OCI-LY3 (cell line): ENCODE results near the gene FNDC11.
A peak's percentile ranks its signal among the peaks of the same experiment; 100 is the strongest.

ENCODE experiments used
- H2AFZ ChIP-seq: fragments of 200-600, 300-600 bp; shearing (Covaris generic); 2 replicates; pipeline ENCODE4 v1.6.0; 2014; ENCODE audit warnings: antibody characterized with exemption, low read depth, low read length
- H3K27ac ChIP-seq: fragments of 200-600, 300-600 bp; sonication (generic); 2 replicates; pipeline ENCODE4 v1.5.1; 2014; ENCODE audit warnings: mild to moderate bottlenecking, low read length, moderate library complexity, mixed read lengths
- H3K27me3 ChIP-seq: fragments of 200-600, 300-600 bp; sonication (generic); 2 replicates; pipeline ENCODE4 v1.6.1; 2014; ENCODE audit warnings: low read depth, low read length, mixed read lengths
- H3K36me3 ChIP-seq: fragments of 200-600, 300-600 bp; sonication (generic); replicated peaks from 2 replicates; pipeline ENCODE3; 2014; ENCODE audit warnings: low read depth, low read length, mixed read lengths
- H3K4me1 ChIP-seq: fragments of 300-600, 200-600 bp; sonication (generic); 2 replicates; pipeline ENCODE4 v1.6.1; 2014; ENCODE audit warnings: low read length, mixed read lengths
- H3K4me2 ChIP-seq: fragments of 200-600, 300-600 bp; sonication (generic); 2 replicates; pipeline ENCODE4 v1.6.1; 2014; ENCODE audit warnings: low read length, mixed read lengths
- H3K4me3 ChIP-seq: fragments of 300-600, 200-600 bp; sonication (generic); 2 replicates; pipeline ENCODE4 v1.5.1; 2014; ENCODE audit warnings: antibody characterized with exemption, mild to moderate bottlenecking, low read length, moderate library complexity
- H3K79me2 ChIP-seq: fragments of 300-600, 200-600 bp; shearing (Covaris generic); 2 replicates; pipeline ENCODE4 v1.6.1; 2014; ENCODE audit warnings: mild to moderate bottlenecking, low read length, mixed read lengths
- H3K9ac ChIP-seq: fragments of 300-600, 200-600 bp; shearing (Covaris generic); 2 replicates; pipeline ENCODE4 v1.6.0; 2014; ENCODE audit warnings: mild to moderate bottlenecking, low read length, moderate library complexity
- H3K9me3 ChIP-seq: fragments of 200-600, 300-600 bp; shearing (Covaris generic); 2 replicates; pipeline ENCODE4 v1.6.1; 2014; ENCODE audit warnings: low read length, mixed read lengths; ENCODE audit not compliant: insufficient read depth
- H4K20me1 ChIP-seq: fragments of 200-600, 300-600 bp; sonication (generic); 2 replicates; pipeline ENCODE4 v1.6.1; 2016; ENCODE audit warnings: low read length, mixed read lengths; ENCODE audit not compliant: insufficient read depth
- EZH2phosphoT487 ChIP-seq: fragments of 200-600 bp; shearing (Covaris generic); IDR thresholded peaks from 2 replicates; pipeline ENCODE4 v1.6.1; 2018; ENCODE audit warnings: antibody characterized with exemption, mixed run types, low read depth
- TF ChIP-seq, protein P1 (sequence below): fragments of 200-600, 300-600 bp; sonication (generic); IDR thresholded peaks from 2 replicates; pipeline ENCODE4 v1.5.1; 2014; ENCODE audit warnings: antibody characterized with exemption, low read length, low read depth

The FNDC11 gene

DNA sequence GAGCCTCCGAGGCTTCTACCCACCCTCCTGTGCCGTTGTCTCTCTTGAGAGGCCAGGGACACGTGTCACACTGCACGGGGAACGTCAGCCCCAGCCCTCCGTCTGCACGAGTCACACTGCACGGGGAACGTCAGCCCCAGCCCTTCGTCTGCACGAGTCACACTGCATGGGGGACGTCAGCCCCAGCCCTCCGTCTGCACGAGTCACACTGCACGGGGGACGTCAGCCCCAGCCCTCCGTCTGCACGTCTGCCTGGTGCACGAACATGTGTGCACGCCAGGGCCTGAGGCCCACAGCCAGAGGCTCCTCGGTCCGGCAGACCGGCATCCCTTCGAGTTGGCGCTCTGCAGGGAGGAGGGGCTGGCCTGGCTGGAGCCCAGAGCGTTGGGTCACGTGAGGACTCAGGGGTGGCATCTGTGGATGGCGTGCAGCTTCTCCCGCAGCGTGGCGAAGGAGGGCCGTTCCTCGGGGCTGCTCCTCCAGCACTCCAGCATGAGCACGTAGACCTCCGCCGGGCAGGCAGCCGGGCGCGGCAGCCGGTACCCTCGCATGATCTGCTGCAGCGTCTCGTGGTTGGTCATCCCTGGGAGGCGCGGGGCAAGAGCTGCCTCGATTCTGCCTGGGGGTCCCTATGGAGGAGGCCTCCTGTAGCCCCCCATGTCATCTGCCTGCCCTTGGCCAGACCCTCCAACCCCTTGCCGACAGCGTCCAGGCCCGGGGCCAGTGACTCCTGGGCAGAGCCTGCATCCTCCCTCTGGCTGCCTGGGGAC is 13.4 kb upstream of the FNDC11 start:
- Histone ChIP-seq H3K4me3 (no peak overlapping the region), H2AFZ (no peak overlapping the region), H3K27ac (no peak overlapping the region), H4K20me1 (no peaks in the 10 kb centered on the region), H3K79me2 (no peaks in the 10 kb centered on the region), H3K9me3 (no peaks in the 10 kb centered on the region), H3K4me2 (no peak overlapping the region), H3K9ac (no peak overlapping the region), H3K36me3 (no peaks in the 10 kb centered on the region), H3K4me1 (peaks cover 30% of the 10 kb centered on the region), H3K27me3 (peaks cover 23% of the 10 kb centered on the region)
- no peak for TF ChIP-seq EZH2phosphoT487
- TF ChIP-seq, protein P1, sequence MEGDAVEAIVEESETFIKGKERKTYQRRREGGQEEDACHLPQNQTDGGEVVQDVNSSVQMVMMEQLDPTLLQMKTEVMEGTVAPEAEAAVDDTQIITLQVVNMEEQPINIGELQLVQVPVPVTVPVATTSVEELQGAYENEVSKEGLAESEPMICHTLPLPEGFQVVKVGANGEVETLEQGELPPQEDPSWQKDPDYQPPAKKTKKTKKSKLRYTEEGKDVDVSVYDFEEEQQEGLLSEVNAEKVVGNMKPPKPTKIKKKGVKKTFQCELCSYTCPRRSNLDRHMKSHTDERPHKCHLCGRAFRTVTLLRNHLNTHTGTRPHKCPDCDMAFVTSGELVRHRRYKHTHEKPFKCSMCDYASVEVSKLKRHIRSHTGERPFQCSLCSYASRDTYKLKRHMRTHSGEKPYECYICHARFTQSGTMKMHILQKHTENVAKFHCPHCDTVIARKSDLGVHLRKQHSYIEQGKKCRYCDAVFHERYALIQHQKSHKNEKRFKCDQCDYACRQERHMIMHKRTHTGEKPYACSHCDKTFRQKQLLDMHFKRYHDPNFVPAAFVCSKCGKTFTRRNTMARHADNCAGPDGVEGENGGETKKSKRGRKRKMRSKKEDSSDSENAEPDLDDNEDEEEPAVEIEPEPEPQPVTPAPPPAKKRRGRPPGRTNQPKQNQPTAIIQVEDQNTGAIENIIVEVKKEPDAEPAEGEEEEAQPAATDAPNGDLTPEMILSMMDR, result no peak

DNA sequence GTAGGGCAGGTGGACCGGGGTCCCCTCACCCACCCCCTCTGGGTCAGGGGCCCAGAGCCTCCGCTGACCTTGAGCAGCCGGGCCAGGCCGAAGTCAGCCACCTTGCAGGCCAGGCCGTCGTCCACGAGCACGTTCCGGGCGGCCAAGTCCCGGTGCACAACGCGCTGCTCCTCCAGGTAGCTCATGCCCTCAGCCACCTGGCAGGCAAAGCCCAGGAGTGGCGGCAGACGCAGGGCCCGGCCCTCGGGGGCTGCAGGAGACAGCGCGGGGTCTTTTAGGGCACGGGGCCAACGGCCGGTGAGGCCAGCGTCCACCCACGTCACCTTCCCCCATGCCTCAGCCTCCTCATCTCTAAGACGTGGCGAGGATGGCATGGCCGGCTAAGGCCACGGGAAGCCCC is 12.6 kb upstream of the FNDC11 start:
- Histone ChIP-seq H3K4me1 (peaks cover 27% of the 10 kb centered on the region), H2AFZ (no peak overlapping the region), H4K20me1 (no peaks in the 10 kb centered on the region; the same call in 1 of the 2 replicates), H3K4me3 (no peak overlapping the region), H3K9ac (no peak overlapping the region), H3K4me2 (no peak overlapping the region), H3K36me3 (no peaks in the 10 kb centered on the region), H3K9me3 (no peaks in the 10 kb centered on the region), H3K27me3 (peaks cover 31% of the 10 kb centered on the region), H3K79me2 (no peaks in the 10 kb centered on the region), H3K27ac (no peak overlapping the region)
- TF ChIP-seq, protein P1, result no peak
- TF ChIP-seq EZH2phosphoT487, result no peak

DNA sequence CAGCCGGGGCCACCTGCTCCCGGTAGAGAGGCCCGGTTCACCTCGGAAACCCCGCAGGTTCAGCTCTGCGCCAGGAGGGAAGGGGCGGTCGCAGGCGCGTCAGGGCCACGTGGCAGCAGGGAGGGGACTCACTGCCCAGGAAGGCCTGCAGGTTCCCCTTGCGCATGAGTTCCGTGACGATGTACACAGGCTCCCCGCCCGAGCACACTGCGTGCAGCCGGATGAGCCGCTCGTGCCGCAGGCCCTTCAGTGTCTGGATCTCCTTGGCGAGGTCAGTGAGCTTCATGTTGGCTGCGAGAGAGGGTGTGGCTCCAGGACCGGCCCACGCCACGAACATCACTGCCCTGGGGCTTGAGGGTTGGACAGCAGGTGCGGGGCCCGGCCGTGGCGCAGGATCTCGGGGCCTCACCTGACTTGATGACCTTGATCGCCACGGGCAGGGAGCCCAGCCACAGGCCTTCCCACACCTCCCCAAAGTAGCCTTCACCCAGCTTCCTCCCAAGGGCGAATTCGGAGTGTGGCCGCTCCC is 11.9 kb upstream of the FNDC11 start:
- peaks cover 20% of the 10 kb centered on the region for H3K4me1 ChIP-seq

DNA sequence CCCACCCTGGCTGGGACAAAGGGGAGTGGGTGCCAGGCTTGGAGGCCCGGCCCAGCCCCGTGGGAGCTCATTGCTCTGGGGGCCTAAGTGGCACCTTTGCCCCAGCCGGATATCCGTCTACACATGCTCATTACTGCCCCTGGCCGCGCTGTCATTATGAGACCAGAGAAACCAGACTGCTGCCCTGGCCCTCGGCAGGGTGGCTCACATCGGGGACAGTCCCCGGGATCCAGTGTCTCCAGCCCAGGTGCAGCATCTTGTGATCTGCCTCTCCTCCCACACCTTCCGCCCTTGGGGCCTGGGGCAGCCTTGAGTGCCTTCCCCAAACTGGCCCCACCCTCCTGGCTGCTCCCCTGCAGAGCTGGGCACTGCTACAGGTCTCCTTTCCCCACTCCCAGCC is 11.3 kb upstream of the FNDC11 start:
- TF ChIP-seq, protein P1, result no peak
- no peak for TF ChIP-seq EZH2phosphoT487
- Histone ChIP-seq H3K27me3 (peaks cover 35% of the 10 kb centered on the region), H3K9me3 (no peaks in the 10 kb centered on the region), H3K4me2 (peak overlapping the region; percentile 16; the same call in 1 of the 2 replicates), H2AFZ (no peak overlapping the region), H3K79me2 (no peaks in the 10 kb centered on the region), H4K20me1 (no peaks in the 10 kb centered on the region; the same call in 1 of the 2 replicates), H3K9ac (no peak overlapping the region), H3K4me1 (peaks cover 20% of the 10 kb centered on the region), H3K27ac (no peak overlapping the region), H3K36me3 (no peaks in the 10 kb centered on the region), H3K4me3 (no peak overlapping the region)

More for the DNA sequence above, 11.9 kb upstream of the FNDC11 start:
- Histone ChIP-seq H3K4me3 (no peak overlapping the region), H4K20me1 (no peaks in the 10 kb centered on the region; the same call in 1 of the 2 replicates), H3K9me3 (no peaks in the 10 kb centered on the region), H3K79me2 (no peaks in the 10 kb centered on the region), H3K4me2 (peak overlapping the region; percentile 16; the same call in 1 of the 2 replicates), H3K27ac (no peak overlapping the region), H3K9ac (no peak overlapping the region), H3K27me3 (peaks cover 35% of the 10 kb centered on the region), H2AFZ (no peak overlapping the region), H3K36me3 (no peaks in the 10 kb centered on the region)
- TF ChIP-seq, protein P1, result no peak
- TF ChIP-seq EZH2phosphoT487, result no peak
